T-helper 2 cell treated with Interferon-gamma antibody and Interleukin-4, amounts not matched to agents 100 ng/mL and 5 ng/mL, for 36 hours (primary cell): ENCODE data around the gene RPS6KL1. TPM values are rescaled to one million over a fixed set of nuclear protein-coding genes. Genes with fewer than 3 reads are reported as not detected.

ENCODE experiments used
- intact Hi-C: fragments of 100-400 bp; cut with micrococcal nuclease; formaldehyde crosslinking; loops from one replicate; pipeline ENCODE4 v1.15.1; 2023
- total RNA-seq: library from RNA; stranded (reverse); gene quantifications from 2 replicates; pipeline ENCODE4 v1.2.3, GENCODE V29; 2022

The RPS6KL1 gene
- total RNA-seq, 1 donor from 2014 or later = 9.4 TPM

- intact Hi-C loops = loop anchor here (1.0 to 2.0 kb wide), 3 partner anchors 21 to 227 kb away; no protein-coding TSS in a partner anchor
Observed at GRCh38 chr14:74861734-74862090, 61.3 kb downstream of the RPS6KL1 start.

DNA sequence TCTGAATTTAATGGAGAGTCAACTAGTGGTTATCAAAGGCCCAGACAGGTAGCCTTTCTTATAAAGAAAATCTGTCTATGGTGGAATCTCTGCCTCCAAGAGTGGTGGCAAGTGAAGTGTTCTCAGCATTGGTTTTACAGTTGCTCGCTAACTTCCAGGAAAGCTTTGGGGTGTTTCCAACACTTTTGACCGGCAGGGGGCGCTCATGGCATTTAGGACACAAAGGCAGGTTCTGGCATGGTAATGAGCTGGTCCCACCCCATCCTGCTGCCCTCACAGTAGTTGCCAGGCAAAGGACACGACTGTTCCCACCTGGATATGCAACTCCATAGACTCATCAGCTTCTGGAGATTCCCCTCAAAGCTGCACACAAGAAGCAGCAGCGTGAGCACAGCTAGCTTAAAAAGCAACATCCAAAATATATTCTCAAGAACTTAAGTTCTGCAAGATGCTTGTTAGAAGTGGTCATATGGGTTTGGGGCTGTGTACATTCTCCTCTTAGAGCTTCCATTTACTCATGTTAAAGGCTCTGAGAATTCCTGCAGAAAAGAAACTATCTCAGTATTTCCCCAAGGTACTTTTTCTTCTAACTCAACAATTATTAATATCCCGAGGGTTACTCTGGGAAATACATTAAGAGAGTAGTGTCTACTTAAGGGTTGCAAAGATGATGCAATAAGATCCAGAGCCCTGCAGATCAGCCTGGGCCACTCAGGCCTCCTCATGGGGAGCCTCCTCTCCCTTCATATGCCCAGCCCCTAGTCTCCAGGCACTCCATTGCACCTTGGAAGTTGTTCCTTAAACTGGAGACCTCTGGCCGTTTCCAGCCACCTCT is 61.9 kb downstream of the RPS6KL1 start:
- intact Hi-C loops = loop anchor here (1.0 to 2.0 kb wide), 3 partner anchors 22 to 228 kb away; no protein-coding TSS in a partner anchor

GRCh38 chr14:74859757-74860552 is 63.1 kb downstream of the RPS6KL1 start:
- intact Hi-C loops = loop anchor here (2.0 kb wide), 2 partner anchors 23 to 229 kb away; no protein-coding TSS in a partner anchor

DNA sequence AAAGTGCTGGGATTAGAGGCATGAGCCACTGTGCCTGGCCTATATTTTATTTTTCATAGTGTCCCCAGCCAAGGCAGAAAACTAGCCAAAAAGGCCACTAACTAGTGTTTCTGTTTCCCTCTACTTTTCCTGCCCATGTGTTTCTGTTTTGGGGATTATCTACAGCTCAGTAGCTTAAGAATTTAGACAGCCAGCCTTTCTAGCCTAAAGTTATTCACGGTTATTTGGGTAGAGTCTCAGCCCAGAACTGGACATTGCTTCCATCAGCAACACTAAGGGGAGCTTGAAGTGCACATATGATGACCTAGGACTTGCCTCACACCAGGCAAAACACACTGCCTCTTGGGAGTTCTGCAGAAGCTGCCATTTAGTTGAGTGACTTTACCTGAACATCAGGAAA is 65.0 kb downstream of the RPS6KL1 start:
- intact Hi-C loops = no loop called here

DNA sequence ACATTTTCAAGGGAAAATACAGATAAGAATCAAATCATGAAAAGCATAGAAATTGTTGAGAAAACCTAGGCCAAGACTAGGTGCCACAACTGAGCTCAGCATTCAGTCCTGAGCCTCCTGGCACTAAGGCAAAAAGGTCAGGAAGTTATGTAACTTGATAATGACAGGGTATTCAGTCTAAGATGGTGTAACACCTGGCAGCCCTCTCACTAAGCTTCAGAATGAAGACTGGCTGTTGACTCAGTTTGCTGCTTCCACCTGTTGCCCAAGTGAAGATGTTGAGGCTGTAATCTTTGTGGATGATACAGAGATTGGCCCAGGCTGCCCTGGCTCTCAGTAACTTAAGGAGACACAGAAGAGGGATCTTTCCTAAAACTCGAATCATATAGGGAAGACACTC is 66.7 kb downstream of the RPS6KL1 start:
- intact Hi-C loops = no loop called here

GRCh38 chr14:74855945-74856344 is 67.1 kb downstream of the RPS6KL1 start:
- intact Hi-C loops = no loop called here

- intact Hi-C loops = no loop called here
Observed at GRCh38 chr14:74855021-74855420, 68.0 kb downstream of the RPS6KL1 start.

Other genes with a start within 250 kb of the RPS6KL1 start
- 47.9 and 52.5 TPM in 2 replicates for gene AREL1, start 210.2 kb downstream of the RPS6KL1 start, total RNA-seq
- 59.4 and 62.4 TPM in 2 replicates for gene FCF1, start 210.1 kb downstream of the RPS6KL1 start, total RNA-seq
- gene YLPM1, start 159.9 kb downstream of the RPS6KL1 start, total RNA-seq = 80.4 and 80.8 TPM in 2 replicates
- gene PROX2, start 47.1 kb downstream of the RPS6KL1 start, total RNA-seq = not detected in 2 replicates
- gene DLST, start 41.3 kb downstream of the RPS6KL1 start, total RNA-seq = 93.7 and 94.6 TPM in 2 replicates
- 0.14 and 0.20 TPM in 2 replicates for gene PGF, start 32.3 kb upstream of the RPS6KL1 start, total RNA-seq
- 47.6 TPM in 2 replicates for gene EIF2B2, start 79.7 kb upstream of the RPS6KL1 start, total RNA-seq
- 22.7 and 23.7 TPM in 2 replicates for gene MLH3, start 128.2 kb upstream of the RPS6KL1 start, total RNA-seq
- 45.4 and 50.1 TPM in 2 replicates for gene ACYP1, start 140.8 kb upstream of the RPS6KL1 start, total RNA-seq
- 1.7 and 1.8 TPM in 2 replicates for gene ZC2HC1C, start 146.4 kb upstream of the RPS6KL1 start, total RNA-seq
- 67.6 and 69.5 TPM in 2 replicates for gene NEK9, start 203.8 kb upstream of the RPS6KL1 start, total RNA-seq